ENCODE results near the gene PEAK3. TPM values are rescaled to one million over a fixed set of nuclear protein-coding genes. Genes with fewer than 3 reads are reported as not detected.

PEAK3 gene
- total and polyA plus RNA-seq, 4 donors: 0.88 to 1.5 (median 0.93) TPM; not detected in 1

GRCh38 chr19:2255982-2256685, 25.8 kb downstream of the PEAK3 start, which contains the start of gene JSRP1:
TSS of gene JSRP1 (minus strand) at chr19:2256417. CDS start at chr19:2255314, 1,103 bp downstream.
- Histone ChIP-seq H3K9me3 (ENCODE audit: control insufficient read depth, low read length) (no peaks in the 10 kb centered on the region), H3K27ac (ENCODE audit: low read depth in 1 of 2, low read length in 2 of 2) (no peak within 1 kb of the TSS), H3K36me3 (ENCODE audit: control insufficient read depth in 1 of 2, insufficient read depth in 2 of 2, low read length in 1 of 2) (no peaks in the 10 kb centered on the region), H3K4me1 (ENCODE audit: control insufficient read depth in 1 of 2, insufficient read depth in 2 of 2, low read length in 2 of 2) (no peaks in the 10 kb centered on the region), H3K27me3 (ENCODE audit: control insufficient read depth in 1 of 2, insufficient read depth in 2 of 2, low read length in 1 of 2) (no peaks in the 10 kb centered on the region), H3K4me3 (ENCODE audit: low read length in 2 of 2) (no peak within 1 kb of the TSS)
- intact Hi-C loops (cut with DNase I): no loop called here
- DNase-seq: no peak
- ATAC-seq (ENCODE audit: low FRiP score): no peak
- 65 to 76% methylated on average over 24 of the region's 24 CpGs for WGBS, 2 donors

- intact Hi-C loops (cut with DNase I): no loop called here
- H3K27me3 ChIP-seq (ENCODE audit: control insufficient read depth in 1 of 2, insufficient read depth in 2 of 2, low read length in 1 of 2): no peaks in the 10 kb centered on the region
- H3K27ac ChIP-seq (ENCODE audit: low read depth in 1 of 2, low read length in 2 of 2): no peak overlapping the region
- H3K4me3 ChIP-seq (ENCODE audit: low read length in 2 of 2): no peak overlapping the region
- no peaks in the 10 kb centered on the region for H3K36me3 ChIP-seq (ENCODE audit: control insufficient read depth in 1 of 2, insufficient read depth in 2 of 2, low read length in 1 of 2)
- no peaks in the 10 kb centered on the region for H3K4me1 ChIP-seq (ENCODE audit: control insufficient read depth in 1 of 2, insufficient read depth in 2 of 2, low read length in 2 of 2)
- ATAC-seq (ENCODE audit: low FRiP score): no peak
- 89 to 94% methylated on average over 15 to 16 of the region's 16 CpGs for WGBS, 2 donors
- H3K9me3 ChIP-seq (ENCODE audit: control insufficient read depth, low read length): no peaks in the 10 kb centered on the region
- no peak for DNase-seq
Observed at GRCh38 chr19:2255112-2255845, 26.7 kb downstream of the PEAK3 start.

GRCh38 chr19:2254064-2254872, 27.7 kb downstream of the PEAK3 start:
- H3K27me3 ChIP-seq (ENCODE audit: control insufficient read depth in 1 of 2, insufficient read depth in 2 of 2, low read length in 1 of 2): no peaks in the 10 kb centered on the region

GRCh38 chr19:2253106-2254063, 28.6 kb downstream of the PEAK3 start:
- Histone ChIP-seq H3K36me3 (ENCODE audit: control insufficient read depth in 1 of 2, insufficient read depth in 2 of 2, low read length in 1 of 2) (no peaks in the 10 kb centered on the region), H3K4me3 (ENCODE audit: low read length in 2 of 2) (no peak overlapping the region), H3K27ac (ENCODE audit: low read depth in 1 of 2, low read length in 2 of 2) (no peak overlapping the region), H3K27me3 (ENCODE audit: control insufficient read depth in 1 of 2, insufficient read depth in 2 of 2, low read length in 1 of 2) (no peaks in the 10 kb centered on the region), H3K9me3 (ENCODE audit: control insufficient read depth, low read length) (no peaks in the 10 kb centered on the region), H3K4me1 (ENCODE audit: control insufficient read depth in 1 of 2, insufficient read depth in 2 of 2, low read length in 2 of 2) (no peaks in the 10 kb centered on the region)
- no peak for ATAC-seq (ENCODE audit: low FRiP score)
- 6 to 7% methylated on average over 71 to 77 of the region's 77 CpGs for WGBS, 2 donors
- no peak for DNase-seq
- intact Hi-C loops (cut with DNase I): no loop called here

More at GRCh38 chr19:2254064-2254872, 27.7 kb downstream of the PEAK3 start:
- WGBS, 2 donors: 71 to 72% methylated on average over 19 to 20 of the region's 20 CpGs
- DNase-seq (no peak), ATAC-seq (ENCODE audit: low FRiP score) (no peak)
- H3K4me1 ChIP-seq (ENCODE audit: control insufficient read depth in 1 of 2, insufficient read depth in 2 of 2, low read length in 2 of 2): no peaks in the 10 kb centered on the region
- no peaks in the 10 kb centered on the region for H3K36me3 ChIP-seq (ENCODE audit: control insufficient read depth in 1 of 2, insufficient read depth in 2 of 2, low read length in 1 of 2)
- no peaks in the 10 kb centered on the region for H3K9me3 ChIP-seq (ENCODE audit: control insufficient read depth, low read length)
- intact Hi-C loops (cut with DNase I): no loop called here
- no peak overlapping the region for H3K27ac ChIP-seq (ENCODE audit: low read depth in 1 of 2, low read length in 2 of 2)
- no peak overlapping the region for H3K4me3 ChIP-seq (ENCODE audit: low read length in 2 of 2)

DNA sequence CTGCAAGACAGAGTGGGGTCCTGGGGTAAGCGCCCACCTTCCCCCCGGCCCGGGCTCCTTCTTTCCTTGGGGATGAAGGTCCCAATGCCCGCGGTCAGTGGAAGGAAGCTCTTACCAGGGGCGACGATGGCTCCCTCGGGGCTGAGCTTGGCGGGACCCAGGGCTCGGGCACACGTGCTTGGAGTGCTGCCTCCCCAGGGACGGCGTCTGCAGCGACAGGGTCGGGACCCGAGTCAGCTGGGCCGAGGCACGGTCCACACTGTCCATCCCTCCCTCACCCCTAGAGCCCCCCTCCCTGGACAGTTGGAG, 29.2 kb downstream of the PEAK3 start:
- no peaks in the 10 kb centered on the region for H3K27me3 ChIP-seq (ENCODE audit: control insufficient read depth in 1 of 2, insufficient read depth in 2 of 2, low read length in 1 of 2)

DNA sequence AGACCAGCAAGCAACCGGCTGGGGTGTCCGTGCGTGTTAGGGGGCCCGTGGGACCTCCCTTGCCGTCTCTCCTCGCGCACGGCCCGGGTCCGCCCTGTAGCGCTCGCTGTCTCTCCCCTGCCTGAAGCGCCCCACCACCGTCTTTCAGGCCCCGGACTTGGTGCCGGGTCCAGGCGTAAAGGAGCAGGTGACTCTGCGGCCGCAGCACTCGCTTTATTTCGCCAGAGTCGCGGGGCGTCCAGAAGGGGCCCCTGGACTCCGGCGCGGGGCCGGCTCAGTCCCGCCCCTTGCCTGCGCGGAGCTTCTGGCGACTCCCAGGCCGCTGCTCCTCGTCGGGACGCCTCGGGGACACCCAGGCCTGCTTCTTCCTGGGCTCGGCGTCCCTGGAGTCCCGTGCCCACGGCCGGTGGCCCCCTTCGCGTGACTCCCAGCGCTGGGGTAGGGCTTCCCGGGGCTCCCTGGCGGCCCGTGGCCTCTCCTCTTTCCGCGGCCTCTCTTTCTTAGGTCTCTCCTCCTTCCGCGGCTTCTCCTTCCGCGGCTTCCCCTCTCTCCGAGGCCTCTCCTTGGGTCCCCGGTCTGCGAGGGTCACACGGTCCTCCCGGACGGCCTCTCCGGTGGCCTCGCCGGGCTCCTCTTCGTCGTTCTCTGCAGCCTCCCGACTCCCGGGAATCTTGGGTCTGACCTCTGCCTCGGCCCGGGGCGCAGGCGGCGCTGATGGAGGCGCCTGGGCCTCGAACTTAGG, 29.7 kb downstream of the PEAK3 start:
- Histone ChIP-seq H3K27me3 (ENCODE audit: control insufficient read depth in 1 of 2, insufficient read depth in 2 of 2, low read length in 1 of 2) (no peaks in the 10 kb centered on the region), H3K36me3 (ENCODE audit: control insufficient read depth in 1 of 2, insufficient read depth in 2 of 2, low read length in 1 of 2) (peaks cover 0 to 1% of the 10 kb centered on the region in 2 donors), H3K4me1 (ENCODE audit: control insufficient read depth in 1 of 2, insufficient read depth in 2 of 2, low read length in 2 of 2) (no peaks in the 10 kb centered on the region), H3K4me3 (ENCODE audit: low read length in 2 of 2) (no peak overlapping the region), H3K27ac (ENCODE audit: low read depth in 1 of 2, low read length in 2 of 2) (no peak overlapping the region), H3K9me3 (ENCODE audit: control insufficient read depth, low read length) (no peaks in the 10 kb centered on the region)
- ATAC-seq (ENCODE audit: low FRiP score) (no peak), DNase-seq (no peak)
- intact Hi-C loops (cut with DNase I): no loop called here
- WGBS, 2 donors: 10 to 12% methylated on average over 65 to 74 of the region's 74 CpGs

More for the DNA sequence above, 29.2 kb downstream of the PEAK3 start:
- intact Hi-C loops (cut with DNase I): no loop called here
- no peak for DNase-seq
- Histone ChIP-seq H3K27ac (ENCODE audit: low read depth in 1 of 2, low read length in 2 of 2) (no peak overlapping the region), H3K4me1 (ENCODE audit: control insufficient read depth in 1 of 2, insufficient read depth in 2 of 2, low read length in 2 of 2) (no peaks in the 10 kb centered on the region), H3K9me3 (ENCODE audit: control insufficient read depth, low read length) (no peaks in the 10 kb centered on the region), H3K36me3 (ENCODE audit: control insufficient read depth in 1 of 2, insufficient read depth in 2 of 2, low read length in 1 of 2) (no peaks in the 10 kb centered on the region), H3K4me3 (ENCODE audit: low read length in 2 of 2) (no peak overlapping the region)
- ATAC-seq (ENCODE audit: low FRiP score): no peak
- 3 to 6% methylated on average over 18 of the region's 18 CpGs for WGBS, 2 donors

GRCh38 chr19:2251106-2252054, 30.6 kb downstream of the PEAK3 start:
- Histone ChIP-seq H3K4me3 (ENCODE audit: low read length in 2 of 2) (no peak overlapping the region), H3K27ac (ENCODE audit: low read depth in 1 of 2, low read length in 2 of 2) (no peak overlapping the region), H3K27me3 (ENCODE audit: control insufficient read depth in 1 of 2, insufficient read depth in 2 of 2, low read length in 1 of 2) (no peaks in the 10 kb centered on the region), H3K4me1 (ENCODE audit: control insufficient read depth in 1 of 2, insufficient read depth in 2 of 2, low read length in 2 of 2) (no peaks in the 10 kb centered on the region), H3K9me3 (ENCODE audit: control insufficient read depth, low read length) (no peaks in the 10 kb centered on the region), H3K36me3 (ENCODE audit: control insufficient read depth in 1 of 2, insufficient read depth in 2 of 2, low read length in 1 of 2) (peaks cover 0 to 4% of the 10 kb centered on the region in 2 donors)
- 5 to 8% methylated on average over 84 to 125 of the region's 125 CpGs for WGBS, 2 donors
- no peak for DNase-seq
- intact Hi-C loops (cut with DNase I): no loop called here
- ATAC-seq (ENCODE audit: low FRiP score): no peak

Data from aorta (tissue), 5 donors.